ENCODE measurements around the gene LENG1. TPM values are rescaled to one million over a fixed set of nuclear protein-coding genes. Genes with fewer than 3 reads are reported as not detected.

Gene LENG1
- total and polyA plus RNA-seq, 2 donors (not counting 3 experiments of a cell fraction or from before 2014, with no cell fraction given): 3.0 to 5.0 TPM

- Histone ChIP-seq H2AFZ (ENCODE audit: low read depth, low read length) (no peak overlapping the region), H3K9me3 (replicated peaks; ENCODE audit: control insufficient read depth, insufficient read depth, low read length) (no peaks in the 10 kb centered on the region), H3K4me1 (ENCODE audit: control insufficient read depth, extremely low read depth, insufficient read depth, low read length) (peaks cover 17% of the 10 kb centered on the region), H3K27ac (ENCODE audit: insufficient read depth, low read depth, low read length) (no peak overlapping the region), H3K36me3 (ENCODE audit: control insufficient read depth in 2 of 2, extremely low read depth in 1 of 2, insufficient read depth in 2 of 2, low read length in 2 of 2) (peaks cover 12% of the 10 kb centered on the region in 2 experiments), H3K9ac (replicated peaks; ENCODE audit: extremely low read depth, insufficient read depth, low read length) (peak overlapping the region; percentile 94), H3K4me3 (replicated peaks in 1 of 3; ENCODE audit: insufficient read depth in 1 of 3, low read depth in 1 of 3, low read length in 3 of 3) (peak overlapping the region; percentile 55 to 98 (median 66)), H3K27me3 (ENCODE audit: control insufficient read depth in 2 of 2, insufficient read depth in 2 of 2, low read length in 2 of 2) (no peaks in the 10 kb centered on the region), H3K4me2 (ENCODE audit: insufficient read depth, low read length) (peak overlapping the region; percentile 81), H3K9me1 (replicated peaks; ENCODE audit: control insufficient read depth, extremely low read depth, insufficient read depth, low read length) (no peaks in the 10 kb centered on the region), H4K20me1 (replicated peaks; ENCODE audit: control insufficient read depth, extremely low read depth, insufficient read depth, low read length) (no peaks in the 10 kb centered on the region), H3K79me2 (ENCODE audit: control insufficient read depth, insufficient read depth, low read length) (peaks cover 49% of the 10 kb centered on the region)
- TF ChIP-seq MYC (IDR thresholded peaks at IDR 0.05; ENCODE audit: low read depth, low read length) (no peak), GATA2 (IDR thresholded peaks at IDR 0.05; ENCODE audit: insufficient read depth, insufficient read length, low read depth, low read length) (no peak), POLR2A (IDR thresholded peaks at IDR 0.05; ENCODE audit: low read depth, low read length) (no peak), POLR2AphosphoS5 (IDR thresholded peaks at IDR 0.05; ENCODE audit: insufficient read depth, low read depth, low read length) (no peak), EZH2 (IDR thresholded peaks at IDR 0.05; ENCODE audit: borderline replicate concordance, low read depth, low read length, severe bottlenecking) (no peak), FOS (IDR thresholded peaks at IDR 0.05; ENCODE audit: borderline replicate concordance, insufficient read depth, low read length) (no peak), JUN (IDR thresholded peaks at IDR 0.05; ENCODE audit: borderline replicate concordance, insufficient read depth, insufficient read length, low read depth) (no peak)
- TF ChIP-seq, protein P1, sequence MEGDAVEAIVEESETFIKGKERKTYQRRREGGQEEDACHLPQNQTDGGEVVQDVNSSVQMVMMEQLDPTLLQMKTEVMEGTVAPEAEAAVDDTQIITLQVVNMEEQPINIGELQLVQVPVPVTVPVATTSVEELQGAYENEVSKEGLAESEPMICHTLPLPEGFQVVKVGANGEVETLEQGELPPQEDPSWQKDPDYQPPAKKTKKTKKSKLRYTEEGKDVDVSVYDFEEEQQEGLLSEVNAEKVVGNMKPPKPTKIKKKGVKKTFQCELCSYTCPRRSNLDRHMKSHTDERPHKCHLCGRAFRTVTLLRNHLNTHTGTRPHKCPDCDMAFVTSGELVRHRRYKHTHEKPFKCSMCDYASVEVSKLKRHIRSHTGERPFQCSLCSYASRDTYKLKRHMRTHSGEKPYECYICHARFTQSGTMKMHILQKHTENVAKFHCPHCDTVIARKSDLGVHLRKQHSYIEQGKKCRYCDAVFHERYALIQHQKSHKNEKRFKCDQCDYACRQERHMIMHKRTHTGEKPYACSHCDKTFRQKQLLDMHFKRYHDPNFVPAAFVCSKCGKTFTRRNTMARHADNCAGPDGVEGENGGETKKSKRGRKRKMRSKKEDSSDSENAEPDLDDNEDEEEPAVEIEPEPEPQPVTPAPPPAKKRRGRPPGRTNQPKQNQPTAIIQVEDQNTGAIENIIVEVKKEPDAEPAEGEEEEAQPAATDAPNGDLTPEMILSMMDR (IDR thresholded peaks at IDR 0.05; ENCODE audit: extremely low read depth in 1 of 2, insufficient read depth in 1 of 2, low read depth in 1 of 2, low read length in 2 of 2): no peak
- TF ChIP-seq, protein P2, sequence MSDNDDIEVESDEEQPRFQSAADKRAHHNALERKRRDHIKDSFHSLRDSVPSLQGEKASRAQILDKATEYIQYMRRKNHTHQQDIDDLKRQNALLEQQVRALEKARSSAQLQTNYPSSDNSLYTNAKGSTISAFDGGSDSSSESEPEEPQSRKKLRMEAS (IDR thresholded peaks at IDR 0.05; ENCODE audit: insufficient read depth, insufficient read length): no peak
- ChIA-PET POLR2A (interaction anchor here (0.5 to 0.7 kb wide), 2 partner anchors 9 to 50 kb away, joined by 4 to 5 read pairs; no protein-coding TSS in a partner anchor), CTCF (interaction anchor here (1.0 kb wide), 1 partner anchor 346 kb away, joined by 3 read pairs; no protein-coding TSS in a partner anchor)
- intact Hi-C loops (cut with micrococcal nuclease): no loop called here
- BruUV-seq (replicated peaks): no TSS peak
- DNase-seq (ENCODE audit: low read depth, low spot score): no peak
- dilution Hi-C loops (cut with MboI; ENCODE audit: extremely low pct_ligation_motif_present, low sequenced_read_pairs): no loop called here
- no peak for FAIRE-seq
Observed at GRCh38 chr19:54138489-54139256, 20.8 kb downstream of the LENG1 start.
